ENCODE data around the gene MTCH1.

DNA sequence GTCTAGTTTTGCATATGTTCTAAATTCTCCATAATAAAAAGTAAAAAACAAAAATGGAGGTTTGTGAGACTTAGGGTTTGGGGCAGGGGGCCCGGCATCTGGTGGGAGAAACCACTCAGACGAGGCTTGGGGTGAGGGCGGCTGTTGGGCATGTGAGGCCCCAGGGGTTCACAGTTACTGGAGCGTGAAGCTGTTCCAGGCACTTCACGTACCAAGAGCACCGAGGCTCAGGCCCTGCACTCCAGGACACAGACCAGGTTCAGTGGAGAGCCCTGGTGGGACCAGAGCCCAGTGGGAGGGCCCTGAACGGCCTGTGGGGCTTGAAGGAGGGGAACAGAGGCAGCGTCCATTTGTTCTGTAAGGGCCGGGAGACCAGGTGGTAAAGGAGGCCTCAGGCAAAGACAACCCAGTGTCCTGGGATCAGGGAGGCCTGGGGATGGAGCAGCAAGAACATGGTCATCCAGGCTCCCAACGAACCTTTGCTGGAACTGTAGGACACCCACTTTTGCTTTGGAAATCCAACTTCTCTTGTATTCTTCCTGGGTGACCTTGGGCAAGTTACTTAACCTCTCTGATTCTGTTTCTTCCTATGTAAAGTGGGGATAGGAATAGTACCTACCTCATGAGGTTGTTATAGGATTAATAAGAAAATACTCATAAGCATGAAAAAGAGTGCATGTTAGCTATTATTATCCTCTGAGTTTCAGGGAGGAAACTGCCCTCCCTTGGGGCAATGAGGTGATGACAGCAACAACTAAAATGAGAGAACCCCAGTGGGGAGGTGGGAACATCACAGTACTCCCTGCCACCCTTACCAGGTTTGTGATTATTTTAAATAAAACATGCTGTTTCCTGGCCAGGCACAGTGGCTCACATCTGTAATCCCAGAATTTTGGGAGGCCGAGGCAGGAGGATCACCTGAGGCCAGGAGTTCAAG, 18.3 kb upstream of the MTCH1 start:
- TF ChIP-seq, protein P1, sequence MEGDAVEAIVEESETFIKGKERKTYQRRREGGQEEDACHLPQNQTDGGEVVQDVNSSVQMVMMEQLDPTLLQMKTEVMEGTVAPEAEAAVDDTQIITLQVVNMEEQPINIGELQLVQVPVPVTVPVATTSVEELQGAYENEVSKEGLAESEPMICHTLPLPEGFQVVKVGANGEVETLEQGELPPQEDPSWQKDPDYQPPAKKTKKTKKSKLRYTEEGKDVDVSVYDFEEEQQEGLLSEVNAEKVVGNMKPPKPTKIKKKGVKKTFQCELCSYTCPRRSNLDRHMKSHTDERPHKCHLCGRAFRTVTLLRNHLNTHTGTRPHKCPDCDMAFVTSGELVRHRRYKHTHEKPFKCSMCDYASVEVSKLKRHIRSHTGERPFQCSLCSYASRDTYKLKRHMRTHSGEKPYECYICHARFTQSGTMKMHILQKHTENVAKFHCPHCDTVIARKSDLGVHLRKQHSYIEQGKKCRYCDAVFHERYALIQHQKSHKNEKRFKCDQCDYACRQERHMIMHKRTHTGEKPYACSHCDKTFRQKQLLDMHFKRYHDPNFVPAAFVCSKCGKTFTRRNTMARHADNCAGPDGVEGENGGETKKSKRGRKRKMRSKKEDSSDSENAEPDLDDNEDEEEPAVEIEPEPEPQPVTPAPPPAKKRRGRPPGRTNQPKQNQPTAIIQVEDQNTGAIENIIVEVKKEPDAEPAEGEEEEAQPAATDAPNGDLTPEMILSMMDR (IDR thresholded peaks at IDR 0.05): no peak
- no peak for TF ChIP-seq EZH2phosphoT487 (IDR thresholded peaks at IDR 0.05)
